Esophagus muscularis mucosa (tissue), 4 donors: ENCODE measurements around the gene KLHL6. TPM values are rescaled to one million over a fixed set of nuclear protein-coding genes. Genes with fewer than 3 reads are reported as not detected.

Experiments used
- DNase-seq: peaks from one replicate; pipeline ENCODE4 v3.0.0-alpha.2; 2017; ENCODE audit errors: extremely low spot score
- H3K27ac ChIP-seq, 4 donors: fragments of 200-600 bp; sonication (generic); replicated peaks in 1 of 4; 1 replicate in 3 of 4; 2 replicates in 1 of 4; pipeline ENCODE4 v1.5.1; 2016 to 2019; ENCODE audit warnings: mild to moderate bottlenecking in 1 of 4
- H3K27me3 ChIP-seq, 4 donors: fragments of 200-600 bp; sonication (generic); one replicate each; pipeline versions ENCODE4 v1.5.1 to v1.6.0; 2016 to 2019
- H3K36me3 ChIP-seq, 4 donors: fragments of 200-600 bp; sonication (generic); one replicate each; pipeline ENCODE4 v1.5.1; 2016 to 2019
- H3K4me1 ChIP-seq, 4 donors: fragments of 200-600 bp; sonication (generic); one replicate each; pipeline ENCODE4 v1.5.1; 2016 to 2019
- H3K4me3 ChIP-seq, 4 donors: fragments of 200-600 bp; sonication (generic); 1 replicate in 2 of 4; 2 replicates in 2 of 4; pipeline ENCODE4 v1.5.1; 2016 to 2019; ENCODE audit warnings: mild to moderate bottlenecking in 4 of 4, moderate library complexity in 1 of 4
- H3K9me3 ChIP-seq, 4 donors: fragments of 200-600 bp; sonication (generic); 1 replicate in 3 of 4; 2 replicates in 1 of 4; pipeline ENCODE4 v1.5.1; 2016 to 2019
- EP300 ChIP-seq: sonication (generic); formaldehyde crosslinking; IDR thresholded peaks from one replicate; pipeline ENCODE4 v1.6.1; 2017; ENCODE audit warnings: antibody characterized with exemption
- POLR2A ChIP-seq: fragments of 450-650 bp; IDR thresholded peaks from one replicate; pipeline ENCODE4 v1.6.1; 2017; ENCODE audit warnings: antibody characterized with exemption, moderate library complexity, mild to moderate bottlenecking, low read depth
- POLR2AphosphoS5 ChIP-seq, 2 donors: sonication (generic); formaldehyde crosslinking; IDR thresholded peaks; one replicate each; pipeline ENCODE4 v1.6.1; 2017; ENCODE audit warnings: antibody characterized with exemption in 2 of 2
- WGBS: methylation state at CpG from one replicate; pipeline ENCODE4 v1.1.5; 2018; 5-methylcytosine and 5-hydroxymethylcytosine counted together
- intact Hi-C: fragments of 100-400 bp; cut with DNase I; formaldehyde crosslinking; loops from one replicate; pipeline ENCODE4 v1.15.1; 2023
- total RNA-seq, 4 donors: library from RNA; depleted of rRNA; stranded (reverse); fragments of >200 nt; gene quantifications; one replicate each; pipeline versions ENCODE4 v1.1.0 to v1.2.1, GENCODE V29; 2016
- TF ChIP-seq, protein P1 (sequence below), 3 experiments: fragments of 200-600 bp in 2 of 3; fragments of 450-650 bp in 1 of 3; sonication (generic) in 2 of 3; IDR thresholded peaks; one replicate each; pipeline ENCODE4 v1.5.1; 2017 to 2019; ENCODE audit warnings: antibody characterized with exemption in 3 of 3, mild to moderate bottlenecking in 2 of 3, moderate library complexity in 1 of 3

Gene KLHL6
- total RNA-seq, 4 donors from 2014 or later, result 0.71 to 4.1 (median 1.3) TPM

DNA sequence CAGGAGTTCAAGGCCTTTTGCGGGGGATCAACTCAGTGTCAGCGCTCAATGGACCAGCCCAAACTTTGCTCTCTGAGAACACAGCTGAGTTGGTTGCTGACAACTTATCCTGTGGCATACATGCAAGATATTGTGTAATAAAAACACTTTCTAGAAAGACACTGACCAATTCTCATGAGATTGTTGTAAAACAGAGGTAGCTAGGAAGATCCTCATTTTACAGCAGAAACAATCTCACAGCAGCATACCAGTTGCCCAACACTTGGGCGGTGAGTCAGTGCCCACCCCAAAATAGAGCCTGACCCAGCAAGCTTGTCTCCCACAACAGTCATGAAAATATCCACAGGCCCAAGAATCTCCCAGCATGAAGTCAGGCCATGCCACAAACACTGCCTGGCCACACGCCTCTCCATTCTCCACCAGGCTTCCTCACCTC, 18.2 kb downstream of the KLHL6 start:
- WGBS, result 94% methylated on average over 4 of the region's 4 CpGs
- H3K4me3 ChIP-seq, result no peak overlapping the region
- intact Hi-C loops, result no loop called here
- TF ChIP-seq POLR2AphosphoS5 (IDR thresholded peaks at IDR 0.05) (no peak), EP300 (no peak), POLR2A (no peak)
- TF ChIP-seq, protein P1, sequence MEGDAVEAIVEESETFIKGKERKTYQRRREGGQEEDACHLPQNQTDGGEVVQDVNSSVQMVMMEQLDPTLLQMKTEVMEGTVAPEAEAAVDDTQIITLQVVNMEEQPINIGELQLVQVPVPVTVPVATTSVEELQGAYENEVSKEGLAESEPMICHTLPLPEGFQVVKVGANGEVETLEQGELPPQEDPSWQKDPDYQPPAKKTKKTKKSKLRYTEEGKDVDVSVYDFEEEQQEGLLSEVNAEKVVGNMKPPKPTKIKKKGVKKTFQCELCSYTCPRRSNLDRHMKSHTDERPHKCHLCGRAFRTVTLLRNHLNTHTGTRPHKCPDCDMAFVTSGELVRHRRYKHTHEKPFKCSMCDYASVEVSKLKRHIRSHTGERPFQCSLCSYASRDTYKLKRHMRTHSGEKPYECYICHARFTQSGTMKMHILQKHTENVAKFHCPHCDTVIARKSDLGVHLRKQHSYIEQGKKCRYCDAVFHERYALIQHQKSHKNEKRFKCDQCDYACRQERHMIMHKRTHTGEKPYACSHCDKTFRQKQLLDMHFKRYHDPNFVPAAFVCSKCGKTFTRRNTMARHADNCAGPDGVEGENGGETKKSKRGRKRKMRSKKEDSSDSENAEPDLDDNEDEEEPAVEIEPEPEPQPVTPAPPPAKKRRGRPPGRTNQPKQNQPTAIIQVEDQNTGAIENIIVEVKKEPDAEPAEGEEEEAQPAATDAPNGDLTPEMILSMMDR (IDR thresholded peaks at IDR 0.05), result no peak
- H3K27ac ChIP-seq, result no peak overlapping the region
- H3K9me3 ChIP-seq, result no peaks in the 10 kb centered on the region
- peaks cover 0 to 4% (median 0%) of the 10 kb centered on the region in 4 donors for H3K27me3 ChIP-seq
- H3K4me1 ChIP-seq, result peaks cover 0 to 4% (median 0%) of the 10 kb centered on the region in 4 donors
- H3K36me3 ChIP-seq, result no peaks in the 10 kb centered on the region
- DNase-seq, result no peak

DNA sequence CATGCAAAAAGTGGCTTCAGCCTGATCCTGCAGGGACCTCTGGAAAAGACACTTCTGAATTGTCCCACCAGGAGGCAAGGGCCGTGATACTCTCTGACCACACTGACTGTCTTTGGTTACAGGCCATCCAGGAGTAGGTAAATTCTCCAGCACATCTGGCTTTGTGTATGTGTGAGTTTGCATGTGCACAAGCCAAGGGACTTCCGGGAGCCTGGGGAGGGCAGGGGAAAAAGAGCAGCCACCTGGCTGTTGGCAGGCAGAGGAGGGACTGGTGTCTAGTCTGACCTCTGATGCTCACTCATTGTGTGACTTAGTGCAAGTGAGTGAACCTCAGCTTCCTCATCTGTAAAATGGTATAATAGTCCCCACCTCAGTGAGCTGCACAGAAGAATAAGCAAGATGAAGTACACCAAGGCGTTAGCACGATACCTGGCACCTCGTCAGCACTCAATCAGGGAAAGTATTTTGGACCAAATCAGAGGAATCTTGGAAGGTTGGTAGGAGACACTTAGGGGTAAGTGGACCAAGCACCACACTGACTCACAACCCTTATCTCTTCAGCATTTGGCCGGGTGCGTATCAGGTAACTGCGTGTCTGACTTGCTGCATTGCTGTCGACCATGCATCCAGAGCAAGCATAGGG, 19.1 kb downstream of the KLHL6 start:
- TF ChIP-seq POLR2A, result no peak
- no peak for TF ChIP-seq POLR2AphosphoS5 (IDR thresholded peaks at IDR 0.05)
- no peak for TF ChIP-seq EP300
- TF ChIP-seq, protein P1 (IDR thresholded peaks at IDR 0.05), result no peak
- 90% methylated on average over 9 of the region's 9 CpGs for WGBS
- no peak for DNase-seq
- no peaks in the 10 kb centered on the region for H3K9me3 ChIP-seq
- H3K27me3 ChIP-seq, result peaks cover 0 to 4% (median 0%) of the 10 kb centered on the region in 4 donors
- H3K4me1 ChIP-seq, result peaks cover 0 to 4% (median 0%) of the 10 kb centered on the region in 4 donors
- no peaks in the 10 kb centered on the region for H3K36me3 ChIP-seq
- intact Hi-C loops, result no loop called here
- no peak overlapping the region for H3K27ac ChIP-seq
- H3K4me3 ChIP-seq, result no peak overlapping the region

DNA sequence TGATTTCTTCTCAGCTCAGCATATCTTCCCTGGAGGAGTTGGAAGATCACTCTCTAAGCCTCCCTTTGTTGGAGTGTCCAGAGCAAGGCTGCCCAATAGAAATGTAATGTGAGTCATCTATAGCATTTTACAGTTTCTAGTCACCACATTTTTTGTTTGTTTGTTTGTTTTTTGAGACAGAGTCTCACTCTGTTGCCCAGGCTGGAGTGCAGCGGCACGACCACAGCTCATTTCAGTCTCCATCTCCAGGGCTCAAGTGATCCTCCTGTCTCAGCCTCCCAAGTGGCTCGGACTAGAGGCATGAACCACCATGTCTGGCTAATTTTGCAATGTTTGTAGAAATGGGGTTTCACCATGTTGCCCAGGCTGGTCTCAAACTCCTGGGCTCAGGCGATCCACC, 21.3 kb downstream of the KLHL6 start:
- Histone ChIP-seq H3K27ac (no peak overlapping the region), H3K4me1 (peaks cover 0 to 4% (median 0%) of the 10 kb centered on the region in 4 donors), H3K9me3 (no peaks in the 10 kb centered on the region), H3K36me3 (no peaks in the 10 kb centered on the region), H3K27me3 (peaks cover 0 to 4% (median 0%) of the 10 kb centered on the region in 4 donors), H3K4me3 (no peak overlapping the region)
- WGBS, result 93% methylated on average over 4 of the region's 4 CpGs
- intact Hi-C loops, result no loop called here
- DNase-seq, result no peak
- TF ChIP-seq EP300, result no peak
- no peak for TF ChIP-seq POLR2AphosphoS5 (IDR thresholded peaks at IDR 0.05)
- TF ChIP-seq, protein P1 (IDR thresholded peaks at IDR 0.05), result no peak
- no peak for TF ChIP-seq POLR2A

DNA sequence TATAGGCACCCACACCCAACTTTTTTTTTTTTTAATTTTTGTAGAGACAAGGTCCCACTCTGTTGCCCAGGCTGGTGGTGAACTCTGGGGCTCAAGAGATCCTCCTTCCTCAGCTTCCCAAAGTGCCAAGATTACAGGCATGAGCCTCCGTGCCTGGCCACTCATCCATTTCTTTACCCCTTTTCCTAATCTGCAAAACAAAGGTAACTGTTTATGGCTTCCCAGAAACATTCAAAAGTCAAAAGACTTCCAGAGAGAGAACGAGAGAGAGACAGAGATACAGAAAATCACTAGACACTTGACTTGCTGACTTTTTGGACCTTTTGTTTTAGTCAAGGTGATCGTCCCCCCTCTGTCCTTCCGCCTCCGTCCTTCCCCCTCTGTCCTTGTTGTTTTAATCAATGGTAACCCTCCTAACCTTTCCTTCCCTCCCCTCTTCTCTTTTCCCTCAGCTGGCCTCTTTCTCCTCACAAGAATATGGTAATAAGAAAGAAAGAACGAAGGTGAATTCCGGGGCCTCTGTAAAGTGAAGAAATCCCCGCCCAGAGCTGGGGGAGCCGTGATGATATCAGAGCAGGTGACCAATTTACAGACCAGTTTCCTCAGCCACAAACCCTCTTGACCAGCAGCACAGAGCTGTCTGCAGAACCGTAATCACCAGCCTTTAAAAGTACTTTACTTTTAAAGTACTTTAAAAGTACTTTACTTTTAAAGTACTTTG, 21.9 kb downstream of the KLHL6 start:
- 62% methylated on average over 10 of the region's 10 CpGs for WGBS
- intact Hi-C loops, result no loop called here

More for the DNA sequence above, 21.9 kb downstream of the KLHL6 start:
- H3K27ac ChIP-seq, result no peak overlapping the region
- peaks cover 0 to 4% (median 0%) of the 10 kb centered on the region in 4 donors for H3K27me3 ChIP-seq
- H3K9me3 ChIP-seq, result no peaks in the 10 kb centered on the region
- H3K4me3 ChIP-seq, result no peak overlapping the region
- H3K36me3 ChIP-seq, result no peaks in the 10 kb centered on the region
- no peak for DNase-seq
- H3K4me1 ChIP-seq, result peaks cover 0 to 4% (median 0%) of the 10 kb centered on the region in 4 donors
- TF ChIP-seq EP300 (no peak), POLR2AphosphoS5 (IDR thresholded peaks at IDR 0.05) (no peak), POLR2A (no peak)
- TF ChIP-seq, protein P1 (IDR thresholded peaks at IDR 0.05), result no peak
